Hepatocyte (in vitro differentiated cells): ENCODE results near the gene RBBP8NL.

Experiments
- EZH2phosphoT487 ChIP-seq: fragments of 200-600 bp; sonication (generic); IDR thresholded peaks from one replicate; pipeline ENCODE4 v1.6.1; 2018; ENCODE audit warnings: antibody characterized with exemption, mild to moderate bottlenecking, low read depth, moderate library complexity; ENCODE audit not compliant: unreplicated experiment, severe bottlenecking
- TF ChIP-seq, protein P1 (sequence below): fragments of 200-600 bp; sonication (generic); IDR thresholded peaks from 2 replicates; pipeline ENCODE4 v1.5.1; 2016; ENCODE audit warnings: antibody characterized with exemption, mild to moderate bottlenecking; ENCODE audit not compliant: poor library complexity

DNA sequence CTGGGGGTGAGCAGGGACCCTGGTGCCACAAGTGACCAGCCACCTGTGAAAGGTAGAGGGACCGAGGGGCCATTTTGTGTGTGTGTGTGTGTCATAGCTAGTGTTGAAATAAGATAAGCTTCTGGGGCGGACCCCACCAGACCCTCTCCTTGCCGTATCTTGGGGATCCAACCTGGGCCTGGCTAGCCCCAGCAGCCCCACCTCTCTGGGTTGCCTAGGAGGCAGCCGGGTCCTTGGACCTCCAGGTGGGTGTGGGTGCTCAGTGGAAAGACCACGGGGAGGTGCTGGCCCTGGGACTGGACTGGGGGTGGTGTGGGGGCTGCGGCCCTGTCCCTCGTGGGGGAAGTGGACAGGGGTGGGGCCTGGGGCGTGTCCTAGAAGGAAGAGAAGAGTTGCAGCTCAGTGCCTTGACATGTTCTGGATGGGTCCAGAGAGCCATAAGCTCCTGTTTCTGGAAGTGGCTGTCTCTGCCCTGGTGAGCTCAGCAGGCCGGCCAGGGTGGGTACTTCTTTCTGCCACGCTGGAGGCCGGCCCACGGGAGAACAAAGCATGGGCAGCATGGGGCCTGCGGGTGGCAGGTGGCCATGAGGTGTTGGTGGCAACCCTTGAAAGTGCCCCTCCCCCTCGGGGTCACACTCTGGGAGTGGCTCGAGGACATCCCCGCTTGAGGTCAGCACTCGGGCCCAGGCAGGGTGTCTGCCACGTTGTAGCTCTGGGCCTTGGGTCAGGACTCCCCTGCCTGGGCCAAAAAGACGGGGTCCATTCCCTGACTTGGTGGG lies 8.4 kb downstream of the RBBP8NL start:
- TF ChIP-seq, protein P1, sequence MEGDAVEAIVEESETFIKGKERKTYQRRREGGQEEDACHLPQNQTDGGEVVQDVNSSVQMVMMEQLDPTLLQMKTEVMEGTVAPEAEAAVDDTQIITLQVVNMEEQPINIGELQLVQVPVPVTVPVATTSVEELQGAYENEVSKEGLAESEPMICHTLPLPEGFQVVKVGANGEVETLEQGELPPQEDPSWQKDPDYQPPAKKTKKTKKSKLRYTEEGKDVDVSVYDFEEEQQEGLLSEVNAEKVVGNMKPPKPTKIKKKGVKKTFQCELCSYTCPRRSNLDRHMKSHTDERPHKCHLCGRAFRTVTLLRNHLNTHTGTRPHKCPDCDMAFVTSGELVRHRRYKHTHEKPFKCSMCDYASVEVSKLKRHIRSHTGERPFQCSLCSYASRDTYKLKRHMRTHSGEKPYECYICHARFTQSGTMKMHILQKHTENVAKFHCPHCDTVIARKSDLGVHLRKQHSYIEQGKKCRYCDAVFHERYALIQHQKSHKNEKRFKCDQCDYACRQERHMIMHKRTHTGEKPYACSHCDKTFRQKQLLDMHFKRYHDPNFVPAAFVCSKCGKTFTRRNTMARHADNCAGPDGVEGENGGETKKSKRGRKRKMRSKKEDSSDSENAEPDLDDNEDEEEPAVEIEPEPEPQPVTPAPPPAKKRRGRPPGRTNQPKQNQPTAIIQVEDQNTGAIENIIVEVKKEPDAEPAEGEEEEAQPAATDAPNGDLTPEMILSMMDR, result no peak
- TF ChIP-seq EZH2phosphoT487, result no peak
